Uterine smooth muscle cell (primary cell): Measurements from ENCODE around the gene ADGRE3. TPM values are rescaled to one million over a fixed set of nuclear protein-coding genes. Genes with fewer than 3 reads are reported as not detected.

Experiments used
- total RNA-seq: library from RNA; depleted of rRNA; stranded (reverse); fragments of >200 nt; gene quantifications from 2 replicates; pipeline ENCODE4 v1.2.3, GENCODE V29; 2014

Gene ADGRE3, protein sequence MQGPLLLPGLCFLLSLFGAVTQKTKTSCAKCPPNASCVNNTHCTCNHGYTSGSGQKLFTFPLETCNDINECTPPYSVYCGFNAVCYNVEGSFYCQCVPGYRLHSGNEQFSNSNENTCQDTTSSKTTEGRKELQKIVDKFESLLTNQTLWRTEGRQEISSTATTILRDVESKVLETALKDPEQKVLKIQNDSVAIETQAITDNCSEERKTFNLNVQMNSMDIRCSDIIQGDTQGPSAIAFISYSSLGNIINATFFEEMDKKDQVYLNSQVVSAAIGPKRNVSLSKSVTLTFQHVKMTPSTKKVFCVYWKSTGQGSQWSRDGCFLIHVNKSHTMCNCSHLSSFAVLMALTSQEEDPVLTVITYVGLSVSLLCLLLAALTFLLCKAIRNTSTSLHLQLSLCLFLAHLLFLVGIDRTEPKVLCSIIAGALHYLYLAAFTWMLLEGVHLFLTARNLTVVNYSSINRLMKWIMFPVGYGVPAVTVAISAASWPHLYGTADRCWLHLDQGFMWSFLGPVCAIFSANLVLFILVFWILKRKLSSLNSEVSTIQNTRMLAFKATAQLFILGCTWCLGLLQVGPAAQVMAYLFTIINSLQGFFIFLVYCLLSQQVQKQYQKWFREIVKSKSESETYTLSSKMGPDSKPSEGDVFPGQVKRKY
- total RNA-seq, result under 0.01 TPM in 1 of 2 replicates, not detected in the other

DNA sequence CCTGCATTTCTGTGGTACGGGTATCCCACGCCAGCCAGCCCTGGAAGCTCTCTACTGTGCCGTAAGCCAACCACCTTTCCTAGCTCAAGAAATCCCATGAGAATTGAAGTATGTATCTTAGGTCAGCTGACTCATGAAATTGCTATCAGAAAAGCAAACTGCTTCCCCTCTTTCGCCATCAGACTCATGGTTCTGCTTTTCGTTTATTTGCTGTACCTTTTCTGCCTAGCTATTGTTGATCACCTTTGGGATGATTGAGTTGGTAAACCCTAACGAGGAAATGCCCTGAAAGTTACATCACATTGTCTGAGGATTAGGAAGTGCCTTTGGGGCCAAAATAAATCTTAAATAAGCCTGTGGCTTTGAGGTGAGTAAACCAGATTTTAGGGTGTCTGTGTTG lies at the start of gene ADGRE3:
TSS of gene ADGRE3 (minus strand) at position 81 of the 400 bp plus-strand sequence. CDS start at position 7, 74 bp downstream.

DNA sequence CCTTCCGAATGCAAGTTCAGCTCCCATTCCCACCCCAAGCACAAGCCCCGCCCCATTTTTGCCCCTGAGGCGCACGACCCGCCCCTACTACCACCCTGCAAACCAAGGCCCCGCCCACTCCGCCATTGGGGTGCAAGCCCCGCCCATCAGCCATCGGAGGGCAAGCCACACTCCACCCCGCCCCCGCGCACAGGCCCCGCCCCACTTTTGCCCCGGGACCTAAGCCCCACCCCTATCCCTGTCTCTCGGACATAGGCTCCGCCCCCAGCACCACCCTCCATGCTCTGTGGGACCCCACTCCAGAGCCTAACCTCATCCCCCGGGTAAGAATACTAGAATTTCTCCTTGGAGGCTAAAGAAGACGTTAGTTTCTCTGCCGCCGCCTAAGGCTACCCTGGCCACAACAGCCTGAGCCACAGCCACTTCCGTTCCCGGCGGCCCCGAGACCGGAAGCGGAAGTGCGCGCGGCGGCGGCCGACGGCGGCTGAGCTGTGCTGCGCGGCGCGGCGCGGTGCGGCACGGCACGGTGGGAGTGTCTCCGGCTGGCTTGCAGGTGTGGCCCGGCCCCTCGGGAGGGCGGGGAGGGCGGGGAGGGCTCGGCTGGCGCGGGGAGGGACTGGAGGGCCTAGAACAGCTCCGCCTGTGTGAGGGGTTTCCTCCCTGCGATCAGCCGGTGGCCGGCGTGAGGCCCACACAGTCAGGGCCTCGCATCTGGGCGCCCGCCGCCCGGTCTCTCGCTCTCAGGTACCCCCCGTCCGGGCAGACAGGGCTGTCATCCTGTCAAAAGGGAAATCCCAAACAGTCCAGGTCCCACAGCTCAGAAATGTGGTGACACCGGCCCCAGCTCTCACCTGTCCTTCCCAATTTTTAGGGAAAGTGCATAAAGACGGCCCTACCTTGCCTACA lies 15.2 kb upstream of the ADGRE3 start, which contains the start of gene ZNF333:
TSS of gene ZNF333 (plus strand) at position 451 of the 906 bp plus-strand sequence. CDS start 3,444 bp downstream, outside the sequence.

DNA sequence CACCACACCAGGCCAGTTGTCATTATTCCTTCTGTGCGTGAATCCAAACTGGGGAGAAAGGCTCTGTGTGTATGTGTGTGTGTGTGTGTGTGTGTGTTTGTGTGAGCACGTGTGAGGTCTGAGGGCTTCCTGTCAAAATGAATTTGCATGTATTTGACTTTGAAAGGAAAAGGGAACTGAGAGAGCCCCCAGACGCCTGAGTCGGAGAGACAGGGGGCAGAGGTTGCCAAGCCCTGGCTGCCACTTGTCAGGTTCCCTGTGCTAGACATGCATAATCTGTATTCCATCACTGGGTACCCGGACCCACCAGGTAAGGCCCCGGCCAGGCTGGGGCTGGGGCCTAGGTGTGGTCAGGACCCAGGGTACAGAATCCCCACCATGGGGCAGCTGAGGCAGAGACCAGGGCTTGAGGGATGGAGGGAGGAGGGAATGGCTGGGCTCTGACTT lies 91.7 kb downstream of the ADGRE3 start, which contains the start of gene CLEC17A:
TSS of gene CLEC17A (plus strand) at position 191 of the 447 bp plus-strand sequence. CDS start at position 268, 77 bp downstream.

DNA sequence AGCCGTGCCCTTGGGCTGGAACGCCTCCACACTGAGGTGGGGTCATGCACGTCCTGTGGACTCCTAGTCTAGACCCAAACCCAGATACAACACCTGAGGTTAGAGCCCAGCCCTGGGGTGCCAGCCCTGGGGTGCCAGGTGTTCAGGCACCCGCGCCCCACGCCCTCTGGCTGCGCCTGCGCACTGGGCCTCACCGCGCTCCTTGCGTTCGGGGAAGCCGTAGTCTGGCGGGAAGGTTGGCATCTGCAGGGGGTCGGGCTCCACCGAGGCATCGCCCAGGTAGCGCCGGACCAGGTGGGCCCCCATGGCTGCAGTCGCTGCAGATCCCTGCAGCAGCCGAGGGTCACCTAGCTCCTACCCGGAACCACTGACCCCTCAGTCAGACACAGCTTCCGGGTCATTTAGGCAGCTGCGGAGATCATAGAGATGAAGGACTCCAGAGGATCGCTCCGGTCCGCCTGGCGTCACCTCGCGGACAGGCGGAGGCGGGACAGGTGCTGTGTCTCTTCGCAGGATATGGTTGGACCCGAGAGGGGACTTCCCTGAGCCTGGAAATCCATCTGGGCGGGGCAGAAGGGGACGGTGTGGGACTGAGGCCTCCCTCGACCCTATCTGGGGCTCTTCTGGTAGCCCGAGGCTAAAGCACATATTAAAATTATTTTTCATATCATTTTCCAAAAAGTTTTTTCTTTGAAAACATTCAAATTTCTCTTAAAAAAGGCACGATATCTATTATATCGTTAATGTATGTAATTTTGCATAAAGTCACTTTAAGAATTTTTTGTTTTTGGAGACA lies 102.8 kb downstream of the ADGRE3 start, which contains the start of gene NDUFB7:
TSS of gene NDUFB7 (minus strand) at position 372 of the 796 bp plus-strand sequence. CDS start at position 306, 66 bp downstream.

Other genes with a start within 250 kb of the ADGRE3 start
- gene PKN1, start 241.5 kb downstream of the ADGRE3 start, total RNA-seq, result 173 and 203 TPM in 2 replicates
- gene PTGER1, start 199.5 kb downstream of the ADGRE3 start, total RNA-seq, result 5.2 and 6.1 TPM in 2 replicates
- gene GIPC1, start 178.7 kb downstream of the ADGRE3 start, total RNA-seq, result 181 and 189 TPM in 2 replicates
- 64.2 and 68.7 TPM in 2 replicates for gene DNAJB1, start 156.4 kb downstream of the ADGRE3 start, total RNA-seq
- 22.7 and 25.2 TPM in 2 replicates for gene TECR, start 145.2 kb downstream of the ADGRE3 start, total RNA-seq
- 243 and 282 TPM in 2 replicates for gene NDUFB7, start 102.8 kb downstream of the ADGRE3 start, total RNA-seq
- 0.12 TPM in 1 of 2 replicates, not detected in the other for gene CLEC17A, start 91.8 kb downstream of the ADGRE3 start, total RNA-seq
- 28.2 and 29.8 TPM in 2 replicates for gene ZNF333, start 15.2 kb upstream of the ADGRE3 start, total RNA-seq
- gene ADGRE2, start 103.7 kb upstream of the ADGRE3 start, total RNA-seq, result 0.11 and 0.12 TPM in 2 replicates
- not detected in 2 replicates for gene OR7A5, start 160.3 kb upstream of the ADGRE3 start, total RNA-seq
- gene OR7C1, start 160.3 kb upstream of the ADGRE3 start, total RNA-seq, result not detected in 2 replicates
- not detected in 2 replicates for gene OR7A10, start 174.1 kb upstream of the ADGRE3 start, total RNA-seq
- gene OR7A17, start 211.3 kb upstream of the ADGRE3 start, total RNA-seq, result not detected in 2 replicates